GM19372 (cell line): ENCODE measurements around the gene MRPL42.
"Not testable (repeated sequence)": the region's sequence is repeated elsewhere in the genome, so short reads cannot be mapped to it uniquely, and the experiment has no call there.

Source experiments
- ATAC-seq: cut with Tn5 transposase; IDR thresholded peaks from one replicate; pipeline ENCODE4 v1.9.1; 2021; ENCODE audit warnings: mild to moderate bottlenecking, low read depth, moderate library complexity; ENCODE audit not compliant: unreplicated experiment

The MRPL42 gene

DNA sequence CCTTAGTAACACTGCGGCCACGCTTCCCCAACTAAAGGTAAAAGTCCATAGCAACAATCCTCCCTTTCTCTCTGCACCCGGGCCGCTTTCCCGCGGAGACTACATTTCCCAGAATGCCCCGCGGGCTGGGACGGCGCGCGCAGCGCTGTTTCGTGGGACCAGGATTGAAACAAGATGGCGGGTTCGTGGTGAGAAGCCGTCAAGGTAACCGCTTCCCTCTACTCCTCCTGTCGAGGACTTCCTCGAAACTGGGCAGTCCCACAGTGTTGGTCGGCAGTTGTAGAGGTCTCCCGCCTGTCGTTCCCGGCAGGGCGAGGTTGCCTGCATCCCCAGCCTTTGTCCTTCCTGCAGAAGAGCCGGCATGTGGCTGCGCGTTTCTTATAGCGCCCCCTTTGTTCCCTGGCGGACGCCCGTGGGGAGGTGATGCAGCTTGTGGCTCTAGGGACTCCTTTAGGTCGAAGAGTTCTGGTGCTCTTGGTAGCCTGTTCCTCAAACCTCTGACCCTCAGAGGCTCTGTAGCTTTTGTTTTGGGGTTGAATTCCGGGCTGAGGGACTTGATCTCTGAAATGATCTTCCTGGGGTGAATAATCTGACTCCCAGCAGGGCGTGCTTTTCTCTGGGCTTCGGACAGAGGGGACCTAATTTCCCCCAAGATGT lies at the start of gene MRPL42:
TSS of gene MRPL42 (plus strand) at position 164 of the 657 bp plus-strand sequence. CDS start 1,772 bp downstream, outside the sequence.
- ATAC-seq: peak; percentile 90

DNA sequence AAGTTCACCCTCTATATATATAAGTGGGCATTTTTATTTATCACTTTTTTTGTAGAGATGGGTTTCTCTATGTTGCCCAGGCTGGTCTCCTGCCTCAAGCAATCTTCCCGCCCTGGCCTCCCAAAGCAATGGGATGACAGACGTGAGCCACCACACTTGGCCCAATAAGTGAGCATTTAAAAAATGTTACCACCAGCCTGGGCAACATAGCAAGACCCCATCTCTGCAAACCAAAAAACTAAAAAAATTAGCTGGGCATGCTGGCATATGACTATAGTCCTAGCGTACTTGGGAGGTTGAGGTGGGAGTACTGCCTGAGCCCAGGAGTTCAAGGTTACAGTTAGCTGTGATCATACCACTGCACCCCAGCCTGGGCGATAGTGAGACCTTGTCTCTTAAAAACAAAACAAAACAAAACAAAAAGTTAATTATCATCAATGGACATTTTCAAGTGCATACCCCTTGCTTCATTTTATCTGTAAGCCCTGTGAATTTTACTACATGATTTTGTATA lies 49.3 kb upstream of the MRPL42 start:
- no peak for ATAC-seq

DNA sequence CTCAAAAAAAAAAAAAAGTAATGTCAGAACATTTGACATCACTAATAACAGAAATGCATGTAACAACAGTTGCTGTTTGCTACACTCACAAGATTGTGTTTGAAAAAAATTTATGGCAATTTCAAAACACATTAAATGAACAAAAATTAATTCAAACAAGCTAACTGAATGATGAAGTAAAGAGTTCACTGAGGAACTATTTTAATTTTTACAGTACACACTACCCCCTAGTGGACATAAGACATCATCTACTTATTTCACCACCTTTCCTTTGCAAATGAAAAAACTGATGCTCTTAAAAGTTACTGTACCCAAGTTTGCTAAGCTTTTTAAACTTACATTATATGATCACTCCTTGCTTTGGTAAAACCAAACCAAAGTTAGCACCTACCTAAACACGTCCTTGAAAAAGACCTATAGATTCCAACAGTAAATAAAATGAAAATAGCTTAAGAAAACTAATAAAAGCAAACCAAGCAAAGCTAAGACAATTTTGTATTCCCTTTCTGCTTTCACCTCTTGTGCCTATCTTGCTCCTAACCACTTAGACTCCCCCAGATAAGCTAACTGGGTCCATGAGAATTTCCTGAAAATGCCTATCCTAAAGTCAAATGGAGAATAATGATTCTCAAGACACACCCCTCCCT lies 47.8 kb upstream of the MRPL42 start:
- no peak for ATAC-seq

DNA sequence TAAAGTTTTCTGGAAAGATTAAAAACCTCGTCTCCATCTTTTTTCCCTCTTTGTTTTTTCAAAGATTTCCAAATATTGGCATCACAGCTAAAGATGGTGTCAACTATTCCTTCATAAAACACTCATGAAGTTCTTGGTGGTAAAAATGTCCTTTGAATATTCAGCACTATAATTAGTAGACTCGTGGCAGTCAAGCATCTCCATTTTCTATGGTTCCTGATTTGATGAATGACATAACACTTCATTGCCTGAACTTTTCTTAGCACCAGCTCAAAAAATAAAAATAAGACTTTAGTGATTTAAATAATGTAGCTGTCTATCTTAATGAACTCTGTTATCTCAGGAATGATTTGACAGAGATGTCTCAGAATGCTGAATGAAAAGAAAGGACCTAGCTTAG lies 45.3 kb upstream of the MRPL42 start:
- ATAC-seq: no peak

DNA sequence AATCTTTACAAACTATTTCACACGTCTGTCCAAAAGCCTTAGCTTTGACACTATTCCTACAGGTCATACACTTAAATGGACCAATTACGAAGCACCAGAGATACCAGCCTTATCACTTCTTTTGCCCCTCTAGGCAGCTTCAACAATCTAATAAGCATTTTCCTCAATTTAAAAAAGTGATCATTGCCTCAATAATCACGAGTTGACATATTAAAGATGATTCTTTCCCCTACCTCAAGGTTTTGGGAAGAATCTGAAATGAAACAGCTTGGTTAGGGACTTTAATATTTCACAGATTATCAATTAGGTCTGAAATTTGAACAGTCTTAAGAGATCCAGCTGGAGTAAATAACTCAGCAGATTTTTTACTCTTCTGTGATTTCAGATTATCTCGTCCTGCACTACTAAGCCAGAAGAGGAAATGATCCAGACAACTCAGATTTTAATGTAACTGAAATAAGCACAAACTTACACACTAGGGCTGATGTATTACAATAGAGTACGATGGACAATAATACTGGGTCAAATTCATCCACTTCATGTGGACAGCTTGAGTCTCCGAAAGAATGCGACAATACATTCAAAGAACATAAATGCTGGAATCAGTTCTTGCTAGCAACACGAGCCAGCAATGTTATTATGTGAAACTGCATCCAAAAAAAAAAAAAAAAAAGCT lies 41.4 kb upstream of the MRPL42 start:
- no peak for ATAC-seq

DNA sequence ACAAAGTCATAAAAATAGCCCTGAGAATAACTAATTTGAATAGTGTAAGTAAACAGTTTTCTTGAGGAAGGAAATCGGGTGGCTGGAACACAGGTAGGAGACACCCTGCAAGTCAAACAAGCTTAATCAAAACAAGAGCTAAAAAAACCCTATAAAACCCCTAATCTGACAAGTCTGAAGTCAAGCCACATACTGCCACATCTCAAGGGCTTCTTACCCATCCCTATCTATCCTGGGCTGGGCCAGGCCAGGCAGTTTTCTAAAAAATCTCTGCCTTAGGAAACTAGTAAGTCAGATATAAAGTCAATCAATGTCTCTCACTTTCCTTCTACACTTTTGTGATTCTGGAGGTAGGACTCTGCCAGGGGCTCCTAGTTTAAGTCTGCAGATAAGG lies 40.9 kb upstream of the MRPL42 start:
- ATAC-seq: no peak

DNA sequence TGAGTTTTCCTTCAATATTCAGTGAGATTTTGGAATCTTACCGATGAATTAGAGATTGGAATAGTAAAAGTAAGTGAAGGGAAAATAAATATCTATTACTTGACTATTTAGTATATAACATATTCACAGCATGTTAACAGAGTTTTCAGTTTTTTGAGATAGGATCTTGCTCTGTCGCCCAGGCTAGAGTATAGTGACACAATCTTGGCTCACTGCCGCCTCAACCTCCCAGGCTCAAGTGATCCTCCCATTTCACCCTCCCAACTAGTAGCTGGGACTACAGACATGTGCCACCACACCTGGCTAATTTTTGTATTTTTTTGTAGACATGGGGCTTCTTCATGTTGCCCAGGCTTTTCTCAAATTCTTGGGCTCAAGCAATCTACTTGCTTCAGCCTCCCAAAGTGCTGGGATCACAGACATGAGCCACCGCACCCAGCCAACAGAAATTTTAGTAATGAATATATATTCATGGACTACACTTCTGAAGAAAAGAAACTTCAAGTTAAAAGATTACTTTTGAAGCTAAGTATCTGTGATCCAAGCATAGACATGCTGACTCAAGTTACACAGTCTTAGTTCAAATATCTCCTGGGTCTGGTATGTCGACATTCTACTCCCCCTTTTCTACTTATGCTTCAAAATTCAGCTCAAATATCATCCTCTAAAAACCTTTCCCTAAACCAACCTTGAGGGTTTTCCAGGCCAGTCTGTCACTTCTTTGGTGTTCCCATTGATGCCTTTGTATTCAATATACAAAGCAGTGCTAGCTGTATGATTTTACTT lies 39.3 kb upstream of the MRPL42 start:
- no peak for ATAC-seq

DNA sequence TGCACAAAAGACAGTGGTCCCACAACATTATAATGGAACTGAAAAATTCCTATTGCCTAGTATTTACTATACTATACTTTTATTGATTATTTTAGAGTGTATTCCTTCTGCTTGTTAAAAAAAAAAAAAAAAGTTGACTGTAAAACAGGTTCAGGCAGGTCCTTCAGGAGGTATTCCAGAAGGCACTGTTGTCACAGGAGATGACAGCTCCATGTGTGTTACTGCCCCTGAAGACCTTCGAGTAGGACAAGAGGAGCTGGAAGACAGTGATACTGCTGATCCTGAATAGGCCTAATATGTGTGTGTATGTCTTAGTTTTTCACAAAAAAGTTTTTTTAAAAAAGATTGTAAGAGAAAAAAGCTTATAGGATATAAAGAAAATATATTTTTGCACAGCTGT lies 37.9 kb upstream of the MRPL42 start:
- no peak for ATAC-seq

DNA sequence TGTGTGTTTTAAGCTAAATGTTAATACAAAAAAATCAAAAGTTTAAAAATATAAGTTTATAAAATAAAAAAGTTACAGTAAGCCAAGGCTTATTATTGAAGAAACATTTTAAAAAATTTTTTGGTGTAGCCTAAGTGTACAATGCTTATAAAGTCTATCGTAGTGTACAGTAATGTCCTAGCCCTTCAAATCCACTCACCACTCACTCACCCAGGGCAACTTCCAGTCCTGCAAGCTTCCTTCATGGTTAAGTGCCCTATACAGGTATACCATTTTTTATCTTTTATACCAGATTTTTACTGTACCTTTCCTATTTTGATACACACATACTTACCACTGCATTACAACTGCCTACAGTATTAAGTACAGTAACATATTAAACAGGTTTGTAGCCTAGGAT lies 37.5 kb upstream of the MRPL42 start:
- ATAC-seq: no peak

DNA sequence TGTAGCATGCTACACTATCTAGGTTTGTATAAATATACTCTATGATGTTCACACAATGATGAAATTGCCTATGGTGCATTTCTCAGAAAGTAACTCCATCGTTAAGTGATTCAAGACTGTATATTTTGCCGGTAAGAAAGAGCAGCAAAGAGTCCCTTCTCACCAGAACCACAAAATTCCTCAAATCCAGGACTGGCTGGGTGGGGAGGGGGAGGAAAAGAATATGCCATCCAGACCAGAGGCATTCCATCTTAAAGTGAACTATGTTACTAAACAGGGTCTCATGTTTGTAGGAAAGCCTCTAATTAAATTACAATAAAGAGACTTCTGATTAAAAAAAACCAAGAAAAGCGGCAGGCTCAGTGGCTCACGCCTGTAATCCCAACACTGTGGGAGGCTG lies 37.0 kb upstream of the MRPL42 start:
- no peak for ATAC-seq

DNA sequence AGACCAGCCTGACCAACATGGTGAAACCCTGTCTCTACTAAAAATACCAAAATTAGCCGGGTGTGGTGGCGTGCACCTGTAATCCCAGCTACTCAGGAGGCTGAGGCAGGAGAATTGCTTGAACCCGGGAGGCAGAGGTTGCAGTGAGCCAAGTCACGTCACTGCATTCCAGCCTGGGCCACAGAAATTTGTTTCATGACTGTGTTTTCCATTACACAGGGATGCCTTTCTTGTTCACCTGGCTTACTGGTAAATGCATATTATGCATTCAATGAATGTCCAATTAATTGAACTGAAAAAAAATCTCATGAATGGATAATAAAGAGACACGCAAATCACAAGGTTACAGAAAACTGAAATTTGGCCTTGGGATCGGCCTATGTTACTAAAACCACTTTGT lies 35.3 kb upstream of the MRPL42 start:
- not testable (repeated sequence) for ATAC-seq

DNA sequence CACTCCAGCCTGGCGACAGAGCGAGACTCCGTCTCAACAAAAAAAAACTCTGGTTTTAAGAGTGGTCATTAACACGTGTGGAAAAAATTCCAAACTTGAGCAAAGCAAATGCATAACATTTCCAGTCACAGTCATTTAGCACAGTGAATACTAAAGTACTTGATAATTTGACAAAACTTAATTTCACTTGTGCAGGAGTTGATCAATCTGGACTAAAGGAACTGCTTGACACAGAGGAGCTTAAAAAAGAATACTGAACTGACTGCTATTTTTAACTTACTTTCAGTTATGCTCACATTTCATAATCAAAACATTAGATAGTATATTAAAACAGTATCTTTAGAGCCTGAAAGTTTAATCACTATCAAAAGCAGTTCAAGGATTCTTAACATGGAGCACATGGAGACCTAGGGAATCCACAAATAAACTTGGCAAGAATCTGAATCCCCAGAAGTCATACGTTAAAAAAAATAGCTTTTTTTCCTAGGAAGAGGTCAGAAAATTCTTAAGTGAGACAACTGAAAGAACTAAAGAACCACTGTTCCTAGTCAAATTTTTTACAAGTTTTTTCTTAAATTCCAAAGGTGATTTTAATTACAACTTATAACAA lies 33.0 kb upstream of the MRPL42 start:
- no peak for ATAC-seq

DNA sequence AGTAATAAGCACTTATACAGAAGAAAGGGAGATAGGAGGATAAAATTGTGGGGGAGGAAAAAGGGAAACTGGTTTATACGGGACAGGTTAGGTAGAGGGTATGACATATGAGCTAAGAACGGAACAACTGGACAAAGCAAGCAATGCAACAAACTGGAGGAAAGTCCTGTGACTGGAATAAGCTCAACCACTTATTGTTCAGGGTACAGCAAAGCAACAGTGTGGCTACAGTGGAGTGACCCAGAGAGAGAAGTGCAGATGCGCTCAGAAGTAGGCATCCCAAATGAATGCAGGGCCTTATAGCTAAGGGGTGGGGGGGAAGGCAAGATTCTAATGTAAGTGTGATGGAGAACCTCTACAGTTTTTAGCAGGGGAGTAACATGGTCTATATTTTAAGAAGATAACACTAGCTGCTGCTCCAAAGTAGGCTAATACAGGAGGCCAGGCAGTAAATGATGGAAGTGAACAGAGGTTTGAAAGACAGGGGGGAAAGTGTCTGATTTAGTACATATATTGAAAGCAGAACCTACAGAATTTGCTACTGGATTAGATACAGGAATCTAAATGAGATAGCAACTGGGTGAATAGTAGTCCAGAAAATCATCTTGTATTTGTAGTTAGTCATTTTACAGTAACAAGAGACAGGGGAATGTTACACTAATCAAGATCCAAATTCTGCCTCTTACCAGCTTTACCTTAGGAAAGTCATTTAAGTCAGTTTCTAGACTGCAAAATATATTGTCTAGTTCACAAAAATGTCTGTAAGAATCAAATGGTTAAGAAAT lies 28.9 kb upstream of the MRPL42 start:
- no peak for ATAC-seq

DNA sequence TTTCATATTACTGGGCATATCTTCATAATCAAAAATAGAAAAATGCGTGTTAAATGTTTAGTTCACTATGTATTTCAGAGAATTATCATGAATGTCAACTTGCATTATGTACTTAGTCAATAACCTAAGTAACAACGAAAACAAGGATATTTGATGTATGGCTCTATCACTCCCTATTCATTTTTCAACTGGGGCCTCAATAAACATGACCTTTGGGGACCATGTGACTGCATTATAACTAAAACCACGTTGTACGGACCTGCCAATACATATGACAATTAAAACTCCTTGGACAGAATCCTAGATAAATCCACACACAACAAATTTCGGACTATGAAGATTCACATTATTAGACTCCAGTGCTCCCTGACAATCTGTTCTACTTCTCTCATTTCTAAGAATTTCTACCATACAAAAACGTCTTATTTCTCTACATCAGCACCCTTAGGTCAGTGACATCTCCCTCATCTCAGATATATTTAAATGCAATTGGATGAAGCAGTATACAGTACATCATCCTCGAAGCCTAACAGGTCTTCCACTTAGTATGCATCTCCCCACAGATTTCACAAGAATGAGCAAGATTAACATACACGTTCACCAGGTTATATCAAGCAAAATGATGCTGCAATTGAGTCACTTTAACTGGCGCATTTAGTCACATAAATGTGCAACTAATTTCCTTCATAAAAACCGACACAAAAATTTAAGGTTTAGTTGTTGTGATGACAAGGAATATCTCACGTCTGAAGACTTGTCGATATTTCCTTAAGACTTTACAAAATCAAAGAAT lies 27.1 kb upstream of the MRPL42 start:
- no peak for ATAC-seq

DNA sequence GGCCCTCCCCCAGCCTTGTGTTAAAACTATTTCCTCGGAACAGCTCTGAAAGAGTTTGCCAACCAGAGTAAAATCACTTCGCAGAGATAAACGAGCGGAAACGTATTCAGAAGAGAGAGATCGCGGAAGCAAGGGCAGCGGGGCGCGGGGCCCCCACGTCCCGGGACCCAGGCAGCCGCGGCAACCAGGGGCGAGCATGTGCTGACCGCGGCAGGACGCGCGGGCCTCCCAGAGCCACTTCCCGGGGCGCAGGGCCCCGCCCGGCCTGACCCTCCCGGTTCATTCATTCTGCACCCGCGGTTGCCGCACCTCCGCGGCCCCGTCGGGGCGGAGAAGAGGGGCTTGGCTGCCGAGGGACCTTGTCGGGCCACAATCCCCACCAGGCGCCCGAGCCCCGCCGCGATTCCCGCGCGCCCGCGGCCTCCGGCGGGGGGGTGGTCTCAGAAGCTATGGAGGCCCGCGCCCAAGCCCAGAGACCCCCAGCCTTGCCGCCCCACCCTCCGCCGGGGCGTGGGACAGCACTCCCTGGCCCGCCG lies 26.2 kb upstream of the MRPL42 start:
- ATAC-seq: no peak

DNA sequence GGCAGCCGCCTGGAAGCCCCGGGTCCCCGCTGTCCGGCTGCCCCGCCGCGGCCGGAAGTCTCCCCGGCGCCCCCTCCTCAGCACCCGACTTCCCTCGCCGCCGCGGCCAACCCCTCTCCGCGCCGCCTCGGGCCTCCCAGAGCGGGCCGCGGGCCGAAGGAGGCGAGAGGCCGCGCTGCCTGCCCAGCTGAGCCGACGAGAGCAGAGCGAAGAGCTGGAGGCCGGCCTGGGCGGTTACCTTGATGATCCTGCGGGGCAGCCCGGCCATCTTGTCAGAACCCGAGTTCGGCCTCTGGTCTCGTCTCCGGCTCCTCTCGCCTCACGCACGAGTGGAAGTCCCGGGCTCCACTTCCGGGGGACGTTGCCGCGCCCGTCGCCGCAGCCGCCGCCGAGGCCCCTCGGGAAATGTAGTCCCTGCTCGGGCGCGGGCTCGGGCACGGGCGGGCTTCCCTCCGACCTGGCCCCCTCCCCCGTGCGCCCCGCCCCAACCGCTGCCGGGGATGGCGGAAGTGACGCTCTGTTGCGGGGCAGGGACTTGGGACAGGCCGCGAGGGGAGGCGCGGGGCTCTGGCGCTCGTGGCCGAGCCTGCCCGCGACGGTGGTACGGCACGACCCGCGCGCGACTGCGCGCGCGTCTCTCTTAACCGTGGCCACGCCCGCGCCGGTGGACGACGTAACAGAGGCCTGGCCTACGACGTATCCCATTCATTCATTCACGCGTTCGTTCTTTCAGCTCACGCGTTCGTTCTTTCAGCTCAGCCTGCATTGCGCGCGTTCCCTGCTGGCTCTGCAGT lies 25.5 kb upstream of the MRPL42 start, which contains the start of gene UBE2N:
TSS of gene UBE2N (minus strand) at position 331 of the 794 bp plus-strand sequence. CDS start at position 268, 63 bp downstream.
- ATAC-seq: peak; percentile 75

DNA sequence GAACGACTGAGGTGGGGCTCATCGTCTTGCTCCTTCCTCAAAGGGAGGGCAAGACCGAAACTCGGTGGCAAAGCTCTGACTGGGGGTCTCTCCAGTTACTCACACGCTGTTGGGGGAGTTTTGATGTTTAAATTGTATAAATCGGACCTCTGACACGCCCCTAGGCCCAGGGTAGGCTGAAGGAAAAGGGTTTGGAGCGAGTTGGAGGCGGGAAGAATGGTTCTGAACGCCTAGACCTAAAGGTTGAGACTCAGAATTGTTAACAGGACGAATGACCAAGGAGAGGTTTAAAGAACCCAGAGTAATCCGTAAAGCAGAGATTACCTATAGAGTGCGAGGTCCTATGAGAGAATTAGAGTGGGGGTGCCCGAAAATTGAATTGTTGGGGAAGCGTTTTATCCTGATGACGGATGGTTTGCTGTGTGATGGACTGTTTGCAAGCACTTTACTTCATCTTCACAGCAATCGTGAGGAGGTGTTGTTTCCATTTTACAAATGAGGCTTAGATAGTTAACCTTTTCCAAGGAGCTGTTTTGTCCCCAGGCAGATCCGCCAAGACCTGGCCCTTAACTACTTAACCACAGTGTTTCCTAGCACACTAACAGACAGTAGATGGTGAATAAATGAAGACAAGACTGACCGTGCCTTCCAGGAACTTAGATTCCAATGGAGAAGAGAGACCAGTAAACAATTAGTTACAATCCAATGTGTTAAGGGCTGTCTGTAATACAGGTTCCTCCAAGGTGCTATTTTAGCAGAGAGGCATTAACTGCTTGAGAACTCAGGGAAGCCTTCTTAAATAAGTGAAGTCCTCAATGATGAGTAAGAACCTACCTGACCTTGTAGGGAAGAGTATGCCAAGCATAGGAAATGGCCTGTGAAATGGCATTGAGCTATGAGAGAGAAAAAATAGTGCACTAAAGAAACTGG lies 24.6 kb upstream of the MRPL42 start:
- no peak for ATAC-seq
